ENCODE data around the gene CIROP.
"Not testable (repeated sequence)": the region's sequence is repeated elsewhere in the genome, so short reads cannot be mapped to it uniquely, and the experiment has no call there.

Gene CIROP

GRCh38 chr14:23113431-23114119, 8.8 kb upstream of the CIROP start:
- no peak for DNase-seq

GRCh38 chr14:23112359-23113178, 7.8 kb upstream of the CIROP start:
- DNase-seq: no peak

GRCh38 chr14:23110579-23111365, 6.0 kb upstream of the CIROP start:
- peak; percentile 38 for DNase-seq

GRCh38 chr14:23109769-23110168, 5.0 kb upstream of the CIROP start:
- no peak for DNase-seq

- DNase-seq: not testable (repeated sequence)
These were observed 3.4 kb upstream of the CIROP start for GRCh38 chr14:23108169-23108568.

GRCh38 chr14:23107620-23108019, 2.8 kb upstream of the CIROP start:
- not testable (repeated sequence) for DNase-seq

GRCh38 chr14:23106747-23107045, 1.9 kb upstream of the CIROP start:
- DNase-seq: no peak

- no peak for DNase-seq
These were observed 597 bp upstream of the CIROP start for GRCh38 chr14:23105348-23105824.

- DNase-seq: no peak
These were observed 659 bp downstream of the CIROP start for GRCh38 chr14:23104070-23104590.

- no peak for DNase-seq
These were observed 1.2 kb downstream of the CIROP start for GRCh38 chr14:23103581-23103980.

GRCh38 chr14:23102801-23103200, 2.0 kb downstream of the CIROP start:
- DNase-seq: no peak

GRCh38 chr14:23101986-23102625, 2.7 kb downstream of the CIROP start:
- DNase-seq: no peak

GRCh38 chr14:23101213-23101970, 3.4 kb downstream of the CIROP start:
- DNase-seq: peak; percentile 72

- DNase-seq: peak; percentile 61
These were observed 5.5 kb downstream of the CIROP start for GRCh38 chr14:23099212-23099861.

- DNase-seq: no peak
These were observed 7.0 kb downstream of the CIROP start for GRCh38 chr14:23097786-23098185.

GRCh38 chr14:23095196-23096108, 9.3 kb downstream of the CIROP start, which contains the start of gene C14orf119:
Gene C14orf119, plus strand, starts transcription at chr14:23095505. Its CDS starts 2,154 bp downstream, at chr14:23097659.
- DNase-seq: no peak

GRCh38 chr14:23094666-23095195, 10.1 kb downstream of the CIROP start, which contains the start of gene ACIN1:
Gene ACIN1, minus strand, starts transcription at chr14:23095136. Its CDS starts 24 bp downstream, at chr14:23095112.
- DNase-seq: no peak

- no peak for DNase-seq
These were observed 10.7 kb downstream of the CIROP start for GRCh38 chr14:23093991-23094665.

- DNase-seq: no peak
These were observed 11.3 kb downstream of the CIROP start for GRCh38 chr14:23093526-23093925.

All from NCI-H82 (cell line).